ENCODE measurements around the gene AHRR.
"Not testable (repeated sequence)": the region's sequence is repeated elsewhere in the genome, so short reads cannot be mapped to it uniquely, and the experiment has no call there.

AHRR gene

DNA sequence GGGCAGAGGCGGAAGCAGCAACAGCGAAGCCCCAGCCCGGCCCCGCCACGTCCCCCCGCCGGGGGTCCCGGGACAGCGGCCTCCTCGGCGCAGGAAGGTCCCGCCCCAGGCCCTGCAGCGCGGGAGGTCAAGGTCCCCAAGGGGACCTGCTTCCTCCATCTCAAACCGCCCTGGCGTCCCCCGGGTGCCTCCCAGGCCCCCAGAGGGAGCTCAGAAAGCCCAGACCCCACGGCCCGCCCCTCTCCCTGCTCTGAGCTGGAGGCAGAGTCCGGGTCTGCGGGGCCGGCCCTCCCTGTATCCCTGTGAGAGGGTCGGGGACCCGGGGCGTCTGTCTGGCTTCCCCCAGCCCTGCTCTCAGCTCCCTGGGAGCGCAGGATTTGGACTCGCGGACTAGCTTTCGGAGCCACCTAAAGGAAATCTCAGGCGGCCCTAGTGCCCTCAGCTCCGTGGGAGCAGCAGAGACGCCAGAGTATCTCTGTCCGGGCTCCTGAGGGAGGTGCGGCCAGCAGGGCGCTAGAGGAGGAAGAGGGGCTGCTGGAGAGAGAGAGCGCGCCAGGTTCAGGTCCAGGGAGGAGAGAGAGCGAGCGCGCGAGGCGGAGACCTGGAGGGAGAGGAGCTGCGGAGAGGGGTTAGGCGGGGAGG, 152.2 kb downstream of the AHRR start:
- Histone ChIP-seq H3K27me3 (ENCODE audit: insufficient read depth, low read length) (peaks cover 46% of the 10 kb centered on the region), H3K36me3 (ENCODE audit: insufficient read depth, low read depth, low read length) (no peaks in the 10 kb centered on the region), H3K4me1 (ENCODE audit: insufficient read depth, low read length) (no peaks in the 10 kb centered on the region), H3K27ac (ENCODE audit: low read length) (no peak overlapping the region), H3K9ac (ENCODE audit: low read depth, low read length) (no peak overlapping the region), H3K4me3 (ENCODE audit: low read length) (peak overlapping the region; percentile 70), H3K9me3 (ENCODE audit: insufficient read depth, low read depth, low read length) (no peaks in the 10 kb centered on the region)

GRCh38 chr5:474232-474839, 152.8 kb downstream of the AHRR start:
- H3K36me3 ChIP-seq (ENCODE audit: insufficient read depth, low read depth, low read length); H3K27ac ChIP-seq (ENCODE audit: low read length); H3K4me1 ChIP-seq (ENCODE audit: insufficient read depth, low read length); H3K9me3 ChIP-seq (ENCODE audit: insufficient read depth, low read depth, low read length); H3K9ac ChIP-seq (ENCODE audit: low read depth, low read length): not testable (repeated sequence)
- Histone ChIP-seq H3K4me3 (ENCODE audit: low read length) (peak overlapping the region; percentile 70), H3K27me3 (ENCODE audit: insufficient read depth, low read length) (peaks cover 46% of the 10 kb centered on the region)

- H3K4me1 ChIP-seq (ENCODE audit: insufficient read depth, low read length): no peaks in the 10 kb centered on the region
- H3K27ac ChIP-seq (ENCODE audit: low read length): no peak overlapping the region
- H3K4me3 ChIP-seq (ENCODE audit: low read length): peak overlapping the region; percentile 56; the same call in 1 of the 2 replicates
- H3K27me3 ChIP-seq (ENCODE audit: insufficient read depth, low read length): peaks cover 46% of the 10 kb centered on the region
- H3K9me3 ChIP-seq (ENCODE audit: insufficient read depth, low read depth, low read length): no peaks in the 10 kb centered on the region
- no peak overlapping the region for H3K9ac ChIP-seq (ENCODE audit: low read depth, low read length)
- H3K36me3 ChIP-seq (ENCODE audit: insufficient read depth, low read depth, low read length): no peaks in the 10 kb centered on the region
Measured at GRCh38 chr5:474840-475661, 153.5 kb downstream of the AHRR start.

GRCh38 chr5:475704-476101, 154.2 kb downstream of the AHRR start:
- no peaks in the 10 kb centered on the region for H3K9me3 ChIP-seq (ENCODE audit: insufficient read depth, low read depth, low read length)
- no peaks in the 10 kb centered on the region for H3K36me3 ChIP-seq (ENCODE audit: insufficient read depth, low read depth, low read length)
- no peak overlapping the region for H3K9ac ChIP-seq (ENCODE audit: low read depth, low read length)
- no peak overlapping the region for H3K27ac ChIP-seq (ENCODE audit: low read length)
- H3K27me3 ChIP-seq (ENCODE audit: insufficient read depth, low read length): peaks cover 46% of the 10 kb centered on the region
- no peak overlapping the region for H3K4me3 ChIP-seq (ENCODE audit: low read length)
- H3K4me1 ChIP-seq (ENCODE audit: insufficient read depth, low read length): no peaks in the 10 kb centered on the region

GRCh38 chr5:476102-476813, 154.7 kb downstream of the AHRR start:
- H3K9me3 ChIP-seq (ENCODE audit: insufficient read depth, low read depth, low read length): no peaks in the 10 kb centered on the region
- no peaks in the 10 kb centered on the region for H3K36me3 ChIP-seq (ENCODE audit: insufficient read depth, low read depth, low read length)
- no peak overlapping the region for H3K9ac ChIP-seq (ENCODE audit: low read depth, low read length)
- peaks cover 46% of the 10 kb centered on the region for H3K27me3 ChIP-seq (ENCODE audit: insufficient read depth, low read length)
- H3K27ac ChIP-seq (ENCODE audit: low read length): no peak overlapping the region
- H3K4me1 ChIP-seq (ENCODE audit: insufficient read depth, low read length): no peaks in the 10 kb centered on the region
- no peak overlapping the region for H3K4me3 ChIP-seq (ENCODE audit: low read length)

DNA sequence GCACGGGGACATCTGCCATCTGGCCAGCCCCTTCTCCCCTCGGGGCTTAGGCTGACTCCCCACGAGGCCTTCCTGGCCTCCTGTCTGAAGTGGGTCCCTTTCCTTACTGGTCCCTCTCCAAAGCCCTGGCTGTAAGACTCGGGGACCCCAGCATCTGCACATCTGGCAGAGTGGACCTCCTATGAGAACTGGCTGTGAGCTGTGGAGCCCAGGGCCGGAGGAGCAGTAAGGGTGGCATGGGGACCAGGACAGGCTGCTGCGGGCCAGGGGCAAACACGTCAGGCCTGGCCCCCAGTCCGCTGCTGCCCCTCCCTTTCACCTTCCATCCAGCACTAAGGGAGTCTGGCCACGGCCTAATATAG, 155.3 kb downstream of the AHRR start:
- H3K36me3 ChIP-seq (ENCODE audit: insufficient read depth, low read depth, low read length): no peaks in the 10 kb centered on the region
- H3K9ac ChIP-seq (ENCODE audit: low read depth, low read length): no peak overlapping the region
- no peak overlapping the region for H3K27ac ChIP-seq (ENCODE audit: low read length)
- no peaks in the 10 kb centered on the region for H3K9me3 ChIP-seq (ENCODE audit: insufficient read depth, low read depth, low read length)
- H3K4me1 ChIP-seq (ENCODE audit: insufficient read depth, low read length): no peaks in the 10 kb centered on the region
- no peak overlapping the region for H3K4me3 ChIP-seq (ENCODE audit: low read length)
- H3K27me3 ChIP-seq (ENCODE audit: insufficient read depth, low read length): peaks cover 46% of the 10 kb centered on the region

DNA sequence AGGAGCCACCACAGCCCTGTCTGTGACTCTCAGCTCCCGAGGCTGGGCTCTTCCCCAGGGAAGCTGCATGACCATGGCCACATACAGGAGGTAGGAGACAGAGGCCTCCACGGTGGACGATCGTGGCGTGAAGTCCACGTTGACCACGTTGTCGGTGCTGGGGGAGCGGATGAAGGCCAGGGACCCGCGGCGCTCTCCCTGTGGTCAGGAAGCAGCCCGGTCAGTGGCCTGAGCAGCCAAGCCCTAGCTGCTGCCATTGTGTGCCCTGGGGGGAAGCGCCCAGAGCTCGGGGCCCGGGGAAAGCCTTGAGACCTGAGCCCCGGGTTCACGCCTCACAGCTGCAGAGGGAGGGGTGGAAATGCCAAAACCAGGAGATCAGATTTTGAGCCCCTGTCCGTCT, 155.7 kb downstream of the AHRR start:
- no peak overlapping the region for H3K4me3 ChIP-seq (ENCODE audit: low read length)
- no peaks in the 10 kb centered on the region for H3K4me1 ChIP-seq (ENCODE audit: insufficient read depth, low read length)
- no peaks in the 10 kb centered on the region for H3K36me3 ChIP-seq (ENCODE audit: insufficient read depth, low read depth, low read length)
- H3K9me3 ChIP-seq (ENCODE audit: insufficient read depth, low read depth, low read length): no peaks in the 10 kb centered on the region
- H3K27me3 ChIP-seq (ENCODE audit: insufficient read depth, low read length): peaks cover 46% of the 10 kb centered on the region
- no peak overlapping the region for H3K9ac ChIP-seq (ENCODE audit: low read depth, low read length)
- H3K27ac ChIP-seq (ENCODE audit: low read length): no peak overlapping the region

- Histone ChIP-seq H3K4me1 (ENCODE audit: insufficient read depth, low read length) (no peaks in the 10 kb centered on the region), H3K4me3 (ENCODE audit: low read length) (no peak overlapping the region), H3K27me3 (ENCODE audit: insufficient read depth, low read length) (peaks cover 46% of the 10 kb centered on the region), H3K27ac (ENCODE audit: low read length) (no peak overlapping the region), H3K36me3 (ENCODE audit: insufficient read depth, low read depth, low read length) (no peaks in the 10 kb centered on the region), H3K9ac (ENCODE audit: low read depth, low read length) (no peak overlapping the region), H3K9me3 (ENCODE audit: insufficient read depth, low read depth, low read length) (no peaks in the 10 kb centered on the region)
Measured at GRCh38 chr5:477871-478270, 156.4 kb downstream of the AHRR start.

GRCh38 chr5:478369-478981, 157.0 kb downstream of the AHRR start:
- H3K4me3 ChIP-seq (ENCODE audit: low read length): no peak overlapping the region
- no peak overlapping the region for H3K27ac ChIP-seq (ENCODE audit: low read length)
- no peak overlapping the region for H3K9ac ChIP-seq (ENCODE audit: low read depth, low read length)
- H3K9me3 ChIP-seq (ENCODE audit: insufficient read depth, low read depth, low read length): no peaks in the 10 kb centered on the region
- no peaks in the 10 kb centered on the region for H3K36me3 ChIP-seq (ENCODE audit: insufficient read depth, low read depth, low read length)
- H3K27me3 ChIP-seq (ENCODE audit: insufficient read depth, low read length): peaks cover 44% of the 10 kb centered on the region
- no peaks in the 10 kb centered on the region for H3K4me1 ChIP-seq (ENCODE audit: insufficient read depth, low read length)

DNA sequence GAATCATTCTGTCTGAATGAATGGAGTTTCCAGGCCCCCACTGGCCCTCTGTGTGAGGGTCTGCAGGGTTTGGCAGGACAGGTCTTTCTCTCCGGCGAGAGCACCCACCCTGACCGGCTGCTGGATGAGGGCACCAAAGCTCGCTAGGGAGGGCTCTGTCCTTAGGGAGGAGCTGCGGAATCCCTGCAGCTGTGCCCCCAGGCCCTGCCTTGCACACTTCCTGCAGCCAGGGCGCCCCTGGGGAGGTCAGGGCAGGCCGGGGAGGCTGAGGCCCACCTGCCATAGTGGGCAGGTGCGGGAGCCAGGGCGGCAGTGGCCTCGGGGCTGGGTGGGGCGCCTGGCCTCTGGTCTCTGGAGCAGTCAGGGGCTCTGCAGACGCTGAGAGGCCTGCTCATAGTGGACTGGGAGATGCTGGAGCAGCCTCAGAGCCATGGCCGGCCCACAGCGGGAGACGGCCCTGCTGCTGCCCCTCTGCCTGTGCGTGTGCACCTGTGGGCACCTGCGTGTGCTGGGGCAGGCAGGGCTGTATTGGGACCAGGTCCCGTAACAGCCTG, 157.5 kb downstream of the AHRR start:
- Histone ChIP-seq H3K27ac (ENCODE audit: low read length) (no peak overlapping the region), H3K4me1 (ENCODE audit: insufficient read depth, low read length) (no peaks in the 10 kb centered on the region), H3K4me3 (ENCODE audit: low read length) (no peak overlapping the region), H3K36me3 (ENCODE audit: insufficient read depth, low read depth, low read length) (no peaks in the 10 kb centered on the region), H3K9ac (ENCODE audit: low read depth, low read length) (no peak overlapping the region), H3K27me3 (ENCODE audit: insufficient read depth, low read length) (peaks cover 38% of the 10 kb centered on the region), H3K9me3 (ENCODE audit: insufficient read depth, low read depth, low read length) (no peaks in the 10 kb centered on the region)

Data from iPS-20b (cell line).